Panc1 (cell line): ENCODE data around the gene CIAPIN1.

Experiments
- POLR2AphosphoS5 ChIP-seq: IDR thresholded peaks from 2 replicates; pipeline ENCODE4 v1.6.1; 2012; ENCODE audit warnings: mild to moderate bottlenecking, low read depth, low read length, moderate library complexity
- TCF7L2 ChIP-seq: IDR thresholded peaks from 2 replicates; pipeline ENCODE4 v1.6.1; 2011; ENCODE audit warnings: mild to moderate bottlenecking, low read depth, low read length, inconsistent platforms
- TF ChIP-seq, protein P1 (sequence below): fragments of 450-650 bp; IDR thresholded peaks from 2 replicates; pipeline ENCODE4 v1.5.1; 2017; ENCODE audit warnings: mild to moderate bottlenecking

DNA sequence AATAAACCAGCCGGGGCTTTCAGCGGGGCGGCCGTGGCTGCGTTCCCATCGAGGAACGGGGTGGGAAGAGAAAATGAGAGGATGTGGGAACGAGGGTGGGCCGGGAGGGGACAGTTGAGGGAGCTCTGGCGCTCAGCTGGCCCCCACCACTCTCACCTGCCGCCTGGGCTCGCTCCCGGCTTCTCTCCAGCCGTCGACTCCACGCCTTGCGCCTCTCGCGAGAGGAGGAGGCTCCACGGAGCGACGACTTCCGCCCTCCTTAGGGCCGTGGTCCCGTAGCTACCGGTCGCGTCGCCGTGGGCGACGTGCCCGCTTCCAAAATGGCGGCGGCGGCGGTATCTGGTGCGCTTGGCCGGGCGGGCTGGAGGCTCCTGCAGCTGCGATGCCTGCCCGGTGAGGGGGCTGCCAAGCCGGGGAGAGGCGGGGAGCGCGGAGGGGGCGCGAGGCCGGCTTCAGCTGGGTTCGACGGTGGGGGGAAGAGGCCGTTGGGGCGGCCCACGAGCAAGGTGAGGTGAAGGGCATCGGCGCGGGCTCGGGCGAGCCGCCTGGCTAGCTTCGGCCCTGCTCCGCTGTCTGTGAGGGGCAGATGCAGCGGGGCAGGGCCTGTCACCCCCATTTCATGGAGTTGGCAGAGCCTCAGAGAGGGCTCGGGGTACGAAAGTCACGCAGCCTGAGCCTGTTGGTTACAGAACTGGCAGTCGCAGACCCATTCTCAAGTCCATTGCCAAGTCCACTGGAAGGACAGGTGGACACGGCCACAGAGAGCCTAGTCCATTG is at the start of gene CIAPIN1, which contains the start of gene COQ9:
- TF ChIP-seq POLR2AphosphoS5 (peak; percentile 93), TCF7L2 (no peak)
- TF ChIP-seq, protein P1, sequence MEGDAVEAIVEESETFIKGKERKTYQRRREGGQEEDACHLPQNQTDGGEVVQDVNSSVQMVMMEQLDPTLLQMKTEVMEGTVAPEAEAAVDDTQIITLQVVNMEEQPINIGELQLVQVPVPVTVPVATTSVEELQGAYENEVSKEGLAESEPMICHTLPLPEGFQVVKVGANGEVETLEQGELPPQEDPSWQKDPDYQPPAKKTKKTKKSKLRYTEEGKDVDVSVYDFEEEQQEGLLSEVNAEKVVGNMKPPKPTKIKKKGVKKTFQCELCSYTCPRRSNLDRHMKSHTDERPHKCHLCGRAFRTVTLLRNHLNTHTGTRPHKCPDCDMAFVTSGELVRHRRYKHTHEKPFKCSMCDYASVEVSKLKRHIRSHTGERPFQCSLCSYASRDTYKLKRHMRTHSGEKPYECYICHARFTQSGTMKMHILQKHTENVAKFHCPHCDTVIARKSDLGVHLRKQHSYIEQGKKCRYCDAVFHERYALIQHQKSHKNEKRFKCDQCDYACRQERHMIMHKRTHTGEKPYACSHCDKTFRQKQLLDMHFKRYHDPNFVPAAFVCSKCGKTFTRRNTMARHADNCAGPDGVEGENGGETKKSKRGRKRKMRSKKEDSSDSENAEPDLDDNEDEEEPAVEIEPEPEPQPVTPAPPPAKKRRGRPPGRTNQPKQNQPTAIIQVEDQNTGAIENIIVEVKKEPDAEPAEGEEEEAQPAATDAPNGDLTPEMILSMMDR = no peak
